Body of pancreas (tissue), 4 donors: Measurements from ENCODE around the gene ARL4D.
A peak's percentile ranks its signal among the peaks of the same experiment; 100 is the strongest.

Experiments
- POLR2A ChIP-seq, 3 donors: fragments of 450-650 bp; IDR thresholded peaks; one replicate each; pipeline ENCODE4 v1.6.1; 2016; ENCODE audit warnings: antibody characterized with exemption in 3 of 3, mild to moderate bottlenecking in 2 of 3
- TF ChIP-seq, protein P1 (sequence below), 7 experiments: fragments of 450-650 bp in 4 of 7; fragments of 200-600 bp in 3 of 7; sonication (generic) in 3 of 7; IDR thresholded peaks; one replicate each; pipeline ENCODE4 v1.5.1; 2016 to 2019; ENCODE audit warnings: antibody characterized with exemption in 7 of 7

DNA sequence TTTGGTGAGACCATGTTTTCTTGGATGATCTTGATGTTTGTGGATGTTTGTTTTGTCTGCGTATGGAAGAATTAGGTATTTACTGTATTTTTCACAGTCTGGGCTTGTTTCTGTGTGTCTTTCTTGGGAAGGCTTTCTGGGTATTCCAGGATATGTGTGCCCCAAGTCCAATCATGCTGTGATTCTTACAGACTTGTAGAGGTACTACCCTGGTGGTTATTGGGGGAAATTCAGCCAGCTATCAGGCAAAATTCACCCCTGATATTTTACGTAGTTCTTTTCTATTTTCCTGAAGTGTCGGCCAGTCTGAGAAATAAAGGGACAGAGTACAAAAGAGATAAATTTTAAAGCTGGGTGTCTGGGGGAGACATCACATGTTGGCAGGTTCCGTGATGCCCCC lies 33.4 kb upstream of the ARL4D start:
- TF ChIP-seq, protein P1, sequence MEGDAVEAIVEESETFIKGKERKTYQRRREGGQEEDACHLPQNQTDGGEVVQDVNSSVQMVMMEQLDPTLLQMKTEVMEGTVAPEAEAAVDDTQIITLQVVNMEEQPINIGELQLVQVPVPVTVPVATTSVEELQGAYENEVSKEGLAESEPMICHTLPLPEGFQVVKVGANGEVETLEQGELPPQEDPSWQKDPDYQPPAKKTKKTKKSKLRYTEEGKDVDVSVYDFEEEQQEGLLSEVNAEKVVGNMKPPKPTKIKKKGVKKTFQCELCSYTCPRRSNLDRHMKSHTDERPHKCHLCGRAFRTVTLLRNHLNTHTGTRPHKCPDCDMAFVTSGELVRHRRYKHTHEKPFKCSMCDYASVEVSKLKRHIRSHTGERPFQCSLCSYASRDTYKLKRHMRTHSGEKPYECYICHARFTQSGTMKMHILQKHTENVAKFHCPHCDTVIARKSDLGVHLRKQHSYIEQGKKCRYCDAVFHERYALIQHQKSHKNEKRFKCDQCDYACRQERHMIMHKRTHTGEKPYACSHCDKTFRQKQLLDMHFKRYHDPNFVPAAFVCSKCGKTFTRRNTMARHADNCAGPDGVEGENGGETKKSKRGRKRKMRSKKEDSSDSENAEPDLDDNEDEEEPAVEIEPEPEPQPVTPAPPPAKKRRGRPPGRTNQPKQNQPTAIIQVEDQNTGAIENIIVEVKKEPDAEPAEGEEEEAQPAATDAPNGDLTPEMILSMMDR (IDR thresholded peaks at IDR 0.05): peak in 1 of 7 experiments; percentile 8
- no peak for TF ChIP-seq POLR2A (IDR thresholded peaks at IDR 0.05)
